A673 (cell line): ENCODE results near the gene HFM1. TPM values are rescaled to one million over a fixed set of nuclear protein-coding genes. Genes with fewer than 3 reads are reported as not detected.
"Not testable (repeated sequence)": the region's sequence is repeated elsewhere in the genome, so short reads cannot be mapped to it uniquely, and the experiment has no call there.

Experiments used
- BruUV-seq: library from RNA; stranded (reverse); fragments of 400-500 nt; replicated peaks from 2 replicates; lab custom pipeline; 2021; lab: Mats Ljungman, UMichigan
- CTCF ChIA-PET: fragments of 300-600 bp; sonication (Branson Sonifier 250); formaldehyde crosslinking; loops from one replicate; lab custom pipeline; 2022; ENCODE audit warnings: antibody characterized with exemption; lab: Charles Lee
- POLR2A ChIA-PET: fragments of 300-600 bp; sonication (Branson Sonifier 250); formaldehyde crosslinking; loops from one replicate; lab custom pipeline; 2022; ENCODE audit warnings: antibody characterized with exemption; ENCODE audit not compliant: low non-redundant PET; lab: Charles Lee
- DNase-seq: peaks from one replicate; pipeline ENCODE4 v3.0.0-alpha.2; 2015; ENCODE audit warnings: low spot score
- H3K27ac ChIP-seq: fragments of 200-600 bp; sonication (generic); 2 replicates; pipeline ENCODE4 v1.5.1; 2016; ENCODE audit warnings: mixed run types, low read depth, mild to moderate bottlenecking, mixed read lengths, antibody characterized with exemption, low read length; ENCODE audit not compliant: poor library complexity, severe bottlenecking
- H3K27me3 ChIP-seq: fragments of 200-600 bp; sonication (generic); replicated peaks from 2 replicates; pipeline ENCODE4 v1.6.1; 2017; ENCODE audit warnings: mixed run types, low read depth, mild to moderate bottlenecking, mixed read lengths, antibody characterized with exemption, low read length; ENCODE audit not compliant: insufficient read depth, poor library complexity
- H3K36me3 ChIP-seq: fragments of 200-600 bp; sonication (generic); 2 replicates; pipeline ENCODE4 v1.6.1; 2016; ENCODE audit warnings: mixed run types, mild to moderate bottlenecking, mixed read lengths, antibody characterized with exemption, low read length; ENCODE audit not compliant: insufficient read depth, poor library complexity, severe bottlenecking
- H3K4me1 ChIP-seq: fragments of 200-600 bp; sonication (generic); 2 replicates; pipeline ENCODE4 v1.6.1; 2017; ENCODE audit warnings: mixed run types, mild to moderate bottlenecking, mixed read lengths, antibody characterized with exemption, low read length; ENCODE audit not compliant: insufficient read depth, poor library complexity, severe bottlenecking
- H3K4me3 ChIP-seq: fragments of 200-600 bp; sonication (generic); 2 replicates; pipeline ENCODE4 v1.5.1; 2016; ENCODE audit warnings: low read depth, mixed run types, mild to moderate bottlenecking, mixed read lengths, low read length; ENCODE audit not compliant: poor library complexity, severe bottlenecking
- H3K9me3 ChIP-seq: fragments of 200-600 bp; sonication (generic); 2 replicates; pipeline ENCODE4 v1.6.1; 2016; ENCODE audit warnings: mixed run types, low read depth, mild to moderate bottlenecking, mixed read lengths, antibody characterized with exemption, low read length; ENCODE audit not compliant: poor library complexity, severe bottlenecking
- EZH2 ChIP-seq: fragments of 200-600 bp; sonication (generic); IDR thresholded peaks from 2 replicates; pipeline ENCODE4 v1.6.1; 2017; ENCODE audit warnings: borderline replicate concordance, low read depth, mild to moderate bottlenecking, mixed read lengths, antibody characterized with exemption, low read length; ENCODE audit not compliant: poor library complexity, severe bottlenecking
- intact Hi-C: fragments of 100-400 bp; cut with micrococcal nuclease; formaldehyde crosslinking; loops from one replicate; pipeline ENCODE4 v1.10.0; 2022; ENCODE audit not compliant: unreplicated experiment
- total RNA-seq: library from RNA; stranded (reverse); gene quantifications from 2 replicates; pipeline ENCODE4 v1.2.3, GENCODE V29; 2021
- TF ChIP-seq, protein P1 (sequence below): fragments of 300-800, 200-600 bp; sonication (generic); conservative IDR thresholded peaks from 2 replicates; pipeline ENCODE4 v1.5.1; 2017; ENCODE audit warnings: low read depth, mild to moderate bottlenecking, antibody characterized with exemption, low read length, moderate library complexity, mixed read lengths

HFM1 gene
- total RNA-seq, 1 experiment from 2014 or later: 0.69 TPM

DNA sequence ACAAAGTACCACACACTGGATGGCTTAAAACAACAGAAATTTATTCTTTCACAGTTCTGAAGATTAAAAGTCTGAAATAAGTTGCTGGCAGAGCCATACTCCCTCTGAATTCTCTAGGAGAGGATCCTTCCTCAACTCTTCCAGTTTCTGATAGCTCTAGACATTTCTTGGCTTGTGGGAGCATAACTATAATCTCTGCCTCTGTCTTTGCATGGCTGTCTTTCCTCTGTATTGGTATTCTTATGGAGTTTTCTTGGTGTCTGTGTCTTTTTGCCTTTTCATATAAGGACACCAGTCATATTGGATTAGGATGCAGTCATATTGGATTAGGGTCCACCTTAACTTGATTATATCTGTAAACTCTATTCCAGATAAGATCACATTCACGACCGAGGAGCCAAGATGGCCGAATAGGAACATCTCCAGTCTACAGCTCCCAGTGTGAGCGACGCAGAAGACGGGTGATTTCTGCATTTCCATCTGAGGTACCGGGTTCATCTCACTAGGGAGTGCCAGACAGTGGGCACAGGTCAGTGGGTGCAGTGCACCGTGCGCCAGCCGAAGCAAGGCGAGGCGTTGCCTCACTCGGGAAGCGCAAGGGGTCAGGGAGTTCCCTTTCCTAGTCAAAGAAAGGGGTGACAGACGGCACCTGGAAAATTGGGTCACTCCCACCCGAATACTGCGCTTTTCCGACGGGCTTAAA, 118.2 kb downstream of the HFM1 start:
- DNase-seq, POLR2A ChIA-PET, H3K4me3 ChIP-seq, H3K36me3 ChIP-seq, H3K4me1 ChIP-seq, CTCF ChIA-PET, H3K27me3 ChIP-seq, intact Hi-C loops, BruUV-seq, H3K27ac ChIP-seq, H3K9me3 ChIP-seq: not testable (repeated sequence)

DNA sequence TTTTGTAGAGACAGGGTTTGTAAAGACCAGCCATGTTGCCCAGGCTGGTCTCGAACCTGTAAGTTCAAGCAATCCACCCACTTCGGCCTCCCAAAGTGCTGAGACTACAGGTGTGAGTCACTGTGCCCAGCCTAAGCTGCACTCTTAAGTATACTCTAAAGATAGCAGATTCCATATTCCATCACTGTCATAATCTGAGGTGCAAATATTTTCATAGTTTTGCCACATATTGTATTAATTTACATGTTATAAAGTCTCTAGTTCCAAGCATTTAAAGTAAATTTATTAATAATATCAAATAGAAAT, 121.3 kb downstream of the HFM1 start:
- Histone ChIP-seq H3K4me3 (no peak overlapping the region), H3K27ac (no peak overlapping the region), H3K36me3 (no peaks in the 10 kb centered on the region), H3K27me3 (no peaks in the 10 kb centered on the region), H3K4me1 (no peaks in the 10 kb centered on the region), H3K9me3 (no peaks in the 10 kb centered on the region)
- BruUV-seq: no TSS peak
- intact Hi-C loops: loop anchor here (5.0 kb wide), 1 partner anchor 219 kb away; the partner anchor contains the start of gene CDC7
- DNase-seq: no peak
- ChIA-PET CTCF (no interaction called here), POLR2A (no interaction called here)
- TF ChIP-seq, protein P1, sequence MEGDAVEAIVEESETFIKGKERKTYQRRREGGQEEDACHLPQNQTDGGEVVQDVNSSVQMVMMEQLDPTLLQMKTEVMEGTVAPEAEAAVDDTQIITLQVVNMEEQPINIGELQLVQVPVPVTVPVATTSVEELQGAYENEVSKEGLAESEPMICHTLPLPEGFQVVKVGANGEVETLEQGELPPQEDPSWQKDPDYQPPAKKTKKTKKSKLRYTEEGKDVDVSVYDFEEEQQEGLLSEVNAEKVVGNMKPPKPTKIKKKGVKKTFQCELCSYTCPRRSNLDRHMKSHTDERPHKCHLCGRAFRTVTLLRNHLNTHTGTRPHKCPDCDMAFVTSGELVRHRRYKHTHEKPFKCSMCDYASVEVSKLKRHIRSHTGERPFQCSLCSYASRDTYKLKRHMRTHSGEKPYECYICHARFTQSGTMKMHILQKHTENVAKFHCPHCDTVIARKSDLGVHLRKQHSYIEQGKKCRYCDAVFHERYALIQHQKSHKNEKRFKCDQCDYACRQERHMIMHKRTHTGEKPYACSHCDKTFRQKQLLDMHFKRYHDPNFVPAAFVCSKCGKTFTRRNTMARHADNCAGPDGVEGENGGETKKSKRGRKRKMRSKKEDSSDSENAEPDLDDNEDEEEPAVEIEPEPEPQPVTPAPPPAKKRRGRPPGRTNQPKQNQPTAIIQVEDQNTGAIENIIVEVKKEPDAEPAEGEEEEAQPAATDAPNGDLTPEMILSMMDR: no peak
- no peak for TF ChIP-seq EZH2

- DNase-seq: peak; percentile 83
- BruUV-seq: no TSS peak
- CTCF ChIA-PET: no interaction called here
Measured at GRCh38 chr1:91282695-91283420, 121.8 kb downstream of the HFM1 start.

More at GRCh38 chr1:91282695-91283420, 121.8 kb downstream of the HFM1 start:
- POLR2A ChIA-PET: no interaction called here
- intact Hi-C loops: loop anchor here (1.0 to 5.0 kb wide), 3 partner anchors 120 to 644 kb away; partner anchors contain the start of gene CDC7
- Histone ChIP-seq H3K4me1 (no peaks in the 10 kb centered on the region), H3K36me3 (no peaks in the 10 kb centered on the region), H3K27me3 (no peaks in the 10 kb centered on the region), H3K27ac (no peak overlapping the region), H3K9me3 (no peaks in the 10 kb centered on the region), H3K4me3 (no peak overlapping the region)
- TF ChIP-seq EZH2: no peak
- TF ChIP-seq, protein P1: peak; percentile 84
